ENCODE results near the gene ZBTB32.
A peak's percentile ranks its signal among the peaks of the same experiment; 100 is the strongest.

ZBTB32 gene

DNA sequence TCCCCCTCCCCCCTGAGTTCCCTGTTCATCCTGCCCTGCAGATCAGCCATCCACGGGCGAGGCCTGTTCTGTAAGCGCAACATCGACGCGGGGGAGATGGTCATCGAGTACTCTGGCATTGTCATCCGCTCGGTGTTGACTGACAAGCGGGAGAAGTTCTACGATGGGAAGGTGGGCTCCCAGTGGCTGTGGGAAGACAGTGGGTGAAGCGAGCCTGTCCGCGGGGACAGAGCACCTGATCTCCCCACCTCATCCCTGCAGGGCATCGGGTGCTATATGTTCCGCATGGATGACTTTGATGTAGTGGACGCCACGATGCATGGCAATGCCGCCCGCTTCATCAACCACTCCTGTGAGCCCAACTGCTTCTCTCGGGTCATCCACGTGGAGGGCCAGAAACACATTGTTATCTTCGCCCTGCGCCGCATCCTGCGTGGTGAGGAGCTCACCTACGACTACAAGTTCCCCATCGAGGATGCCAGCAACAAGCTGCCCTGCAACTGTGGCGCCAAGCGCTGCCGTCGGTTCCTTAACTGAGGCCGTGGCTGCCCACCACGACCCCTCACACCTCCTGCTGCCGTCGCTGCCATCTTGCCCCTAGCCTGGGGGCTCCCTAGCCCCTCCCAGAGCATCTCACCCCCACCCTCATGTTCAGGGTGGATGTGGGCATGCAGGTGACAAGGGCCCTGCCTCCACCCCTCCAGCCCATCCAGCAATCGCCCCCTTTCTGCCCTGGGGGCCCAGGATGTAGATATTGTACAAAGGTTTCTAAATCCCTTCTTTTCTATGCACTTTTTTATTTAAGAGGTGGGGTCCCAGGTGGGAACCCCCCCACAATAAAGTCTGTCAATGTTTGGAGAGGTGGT lies 33.9 kb downstream of the ZBTB32 start:
- TF ChIP-seq, protein P1, sequence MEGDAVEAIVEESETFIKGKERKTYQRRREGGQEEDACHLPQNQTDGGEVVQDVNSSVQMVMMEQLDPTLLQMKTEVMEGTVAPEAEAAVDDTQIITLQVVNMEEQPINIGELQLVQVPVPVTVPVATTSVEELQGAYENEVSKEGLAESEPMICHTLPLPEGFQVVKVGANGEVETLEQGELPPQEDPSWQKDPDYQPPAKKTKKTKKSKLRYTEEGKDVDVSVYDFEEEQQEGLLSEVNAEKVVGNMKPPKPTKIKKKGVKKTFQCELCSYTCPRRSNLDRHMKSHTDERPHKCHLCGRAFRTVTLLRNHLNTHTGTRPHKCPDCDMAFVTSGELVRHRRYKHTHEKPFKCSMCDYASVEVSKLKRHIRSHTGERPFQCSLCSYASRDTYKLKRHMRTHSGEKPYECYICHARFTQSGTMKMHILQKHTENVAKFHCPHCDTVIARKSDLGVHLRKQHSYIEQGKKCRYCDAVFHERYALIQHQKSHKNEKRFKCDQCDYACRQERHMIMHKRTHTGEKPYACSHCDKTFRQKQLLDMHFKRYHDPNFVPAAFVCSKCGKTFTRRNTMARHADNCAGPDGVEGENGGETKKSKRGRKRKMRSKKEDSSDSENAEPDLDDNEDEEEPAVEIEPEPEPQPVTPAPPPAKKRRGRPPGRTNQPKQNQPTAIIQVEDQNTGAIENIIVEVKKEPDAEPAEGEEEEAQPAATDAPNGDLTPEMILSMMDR (conservative IDR thresholded peaks at IDR 0.05; ENCODE audit: low read depth, low read length) = no peak
- H3K4me3 ChIP-seq (ENCODE audit: low read length) = no peak overlapping the region
- no peak for DNase-seq (ENCODE audit: low read depth)

DNA sequence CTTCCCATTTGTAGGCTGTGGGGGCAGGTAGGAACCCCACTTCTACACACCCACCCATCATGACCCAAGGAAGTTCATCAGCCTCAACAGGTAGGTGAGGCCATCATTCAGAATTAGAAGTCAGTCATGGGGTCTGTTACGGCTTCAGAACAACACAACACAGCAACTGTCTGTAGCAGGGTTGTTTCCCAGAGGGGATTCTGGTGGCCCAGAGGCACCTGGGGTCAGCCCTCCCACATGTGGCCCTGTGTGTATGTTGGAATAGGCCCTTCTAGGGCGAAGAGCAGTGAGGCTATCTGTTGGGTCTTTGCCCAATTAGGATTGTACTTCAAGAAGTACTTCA lies 34.5 kb downstream of the ZBTB32 start:
- no peak for DNase-seq (ENCODE audit: low read depth)
- TF ChIP-seq, protein P1 (conservative IDR thresholded peaks at IDR 0.05; ENCODE audit: low read depth, low read length) = no peak
- H3K4me3 ChIP-seq (ENCODE audit: low read length) = no peak overlapping the region

DNA sequence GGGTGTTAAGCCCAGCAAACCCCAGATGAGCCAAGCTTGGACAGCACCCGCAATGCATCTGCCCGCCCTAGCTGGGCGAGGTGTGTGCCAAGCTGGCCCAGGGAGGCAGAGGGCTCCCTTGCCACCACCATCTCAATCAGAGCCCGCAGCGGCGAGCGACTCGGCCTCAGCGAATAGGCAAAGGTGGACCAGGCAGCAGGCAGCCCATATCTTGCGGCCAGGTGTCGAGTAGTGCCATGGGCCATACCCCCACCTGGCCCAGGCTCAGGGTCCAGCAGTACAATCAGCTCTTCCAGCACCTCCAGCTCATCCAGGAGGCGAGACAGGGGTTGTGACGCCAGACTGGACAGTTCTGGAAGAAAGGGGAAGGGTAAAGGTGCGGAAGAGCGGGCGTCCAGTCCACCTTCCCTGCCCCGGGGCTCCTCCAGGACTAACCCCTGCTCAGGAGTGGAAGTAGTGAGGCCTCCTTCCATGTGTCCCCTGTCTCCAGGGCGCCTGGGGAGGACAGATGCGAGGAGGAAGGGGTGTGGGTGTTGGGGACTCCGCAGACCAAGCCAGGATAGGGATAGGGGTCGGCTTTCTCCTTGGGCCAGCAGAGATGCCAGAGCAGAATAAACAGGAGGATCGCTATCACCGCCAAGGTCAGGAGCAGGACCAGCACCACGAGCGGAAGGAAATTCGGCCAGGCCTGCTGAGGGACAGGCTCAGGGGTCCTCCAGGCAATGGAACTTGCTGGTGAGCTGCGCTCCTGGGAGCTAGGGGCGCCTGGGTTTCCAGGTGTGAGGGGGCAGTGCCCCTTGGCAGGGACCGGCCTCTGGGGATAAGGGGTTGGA lies 35.1 kb downstream of the ZBTB32 start:
- peak overlapping the region; percentile 68 for H3K4me3 ChIP-seq (ENCODE audit: low read length)
- DNase-seq (ENCODE audit: low read depth) = no peak
- TF ChIP-seq, protein P1 (conservative IDR thresholded peaks at IDR 0.05; ENCODE audit: low read depth, low read length) = no peak

DNA sequence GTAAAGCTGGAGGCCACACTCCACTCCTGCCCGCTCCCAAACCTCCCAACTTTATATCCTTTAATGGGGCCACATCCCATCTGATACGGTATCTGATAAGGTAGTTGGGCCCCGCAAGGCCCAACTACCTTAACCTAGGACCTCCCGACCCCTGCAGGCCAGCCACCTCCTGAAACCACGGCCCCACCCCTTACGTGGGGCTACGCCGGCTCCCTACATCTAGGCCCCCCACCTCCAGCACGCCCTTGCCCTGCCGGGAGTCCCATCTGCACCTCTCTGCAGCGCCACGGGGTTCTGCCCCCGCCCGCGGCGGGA lies 35.7 kb downstream of the ZBTB32 start:
- TF ChIP-seq, protein P1 (conservative IDR thresholded peaks at IDR 0.05; ENCODE audit: low read depth, low read length) = no peak
- peak overlapping the region; percentile 68 for H3K4me3 ChIP-seq (ENCODE audit: low read length)
- DNase-seq (ENCODE audit: low read depth) = no peak

DNA sequence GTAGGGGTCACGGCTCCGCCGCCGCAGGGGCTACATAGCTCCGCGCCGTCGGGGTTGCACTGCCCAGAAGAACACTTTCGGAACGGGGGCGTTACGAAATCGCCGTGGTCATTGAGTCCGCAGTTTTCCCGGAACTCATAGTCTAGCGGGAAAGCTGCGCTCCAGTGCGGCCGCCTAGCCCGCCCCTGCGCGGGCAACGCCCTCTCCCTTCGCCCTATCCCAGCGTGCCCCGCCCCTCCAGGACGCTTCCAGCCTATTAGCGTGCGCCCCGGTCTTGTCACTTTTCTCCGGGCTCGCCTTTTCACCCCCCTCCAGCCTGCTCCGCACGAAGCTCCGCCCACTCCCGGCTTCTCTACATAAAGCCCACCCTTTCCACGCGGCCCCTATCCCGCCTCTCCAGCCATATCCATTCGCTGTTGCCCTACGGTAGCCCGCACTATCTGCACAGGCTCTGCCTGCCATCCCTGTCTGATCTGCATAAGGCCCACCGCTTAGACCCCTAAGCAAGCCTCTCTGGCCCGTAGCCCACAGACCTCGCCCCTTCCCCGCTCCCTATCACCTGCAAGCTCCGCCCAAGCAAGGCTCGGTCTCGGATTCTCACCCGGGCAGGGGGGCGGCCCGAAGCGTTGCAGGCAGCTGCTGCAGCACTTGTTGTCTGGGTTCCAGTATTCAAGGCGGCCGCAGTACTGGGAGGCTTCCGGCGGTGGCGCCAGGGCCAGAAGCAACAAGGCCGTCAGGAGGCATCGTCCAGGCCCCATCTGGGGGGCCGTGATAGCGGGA lies 36.3 kb downstream of the ZBTB32 start:
- TF ChIP-seq, protein P1 (conservative IDR thresholded peaks at IDR 0.05; ENCODE audit: low read depth, low read length) = peak; percentile 21
- peak; percentile 81 for DNase-seq (ENCODE audit: low read depth)
- peak overlapping the region; percentile 68 for H3K4me3 ChIP-seq (ENCODE audit: low read length)

DNA sequence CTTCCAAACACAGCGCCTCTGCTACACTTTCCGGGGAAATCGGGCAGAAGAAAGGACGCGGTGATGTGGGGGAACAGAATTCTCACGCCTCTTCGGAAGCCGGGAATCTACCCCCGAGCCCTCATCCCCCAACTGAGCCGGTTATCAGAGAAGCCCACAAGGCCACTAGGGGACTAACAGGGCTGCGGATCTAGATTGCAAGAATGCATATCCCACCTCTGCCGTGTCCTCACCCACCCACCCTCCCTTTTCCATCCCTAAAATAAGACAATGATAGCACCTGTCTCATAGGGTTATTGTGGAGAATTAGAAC lies 36.8 kb downstream of the ZBTB32 start:
- H3K4me3 ChIP-seq (ENCODE audit: low read length) = peak overlapping the region; percentile 68
- TF ChIP-seq, protein P1 (conservative IDR thresholded peaks at IDR 0.05; ENCODE audit: low read depth, low read length) = no peak
- no peak for DNase-seq (ENCODE audit: low read depth)

Data from retinal pigment epithelial cell (primary cell).